IMR-90 (cell line): ENCODE data around the gene TNFSF13B. TPM values are rescaled to one million over a fixed set of nuclear protein-coding genes. Genes with fewer than 3 reads are reported as not detected.

Experiments used
- ATAC-seq: fragments of 200-7000 bp; cut with Tn5 transposase; 2 replicates; pipeline ENCODE4 v1.9.1; 2020; ENCODE audit warnings: low read depth, mild to moderate bottlenecking, moderate library complexity
- BruUV-seq: library from RNA; stranded (reverse); fragments of 400-500 nt; replicated peaks from 2 replicates; lab custom pipeline; 2021; lab: Mats Ljungman, UMichigan
- CTCF ChIA-PET: fragments of 300-600 bp; formaldehyde crosslinking; extraction: SDS; loops from one replicate; lab custom pipeline; 2021; ENCODE audit warnings: antibody characterized with exemption; lab: Yijun Ruan, JAX
- POLR2A ChIA-PET: fragments of 300-600 bp; sonication (Branson Sonifier 250); formaldehyde crosslinking; loops from one replicate; lab custom pipeline; 2022; ENCODE audit warnings: antibody characterized with exemption; ENCODE audit not compliant: unreplicated experiment; lab: Charles Lee
- DNase-seq: peaks from one replicate; pipeline ENCODE4 v3.0.0; 2013
- H2AFZ ChIP-seq: replicated peaks from 2 replicates; pipeline ENCODE3; 2013; ENCODE audit warnings: low read length, mild to moderate bottlenecking; ENCODE audit not compliant: poor library complexity
- H2AK5ac ChIP-seq: 2 replicates; pipeline ENCODE4 v1.6.1; 2013; ENCODE audit warnings: low read depth, low read length, inconsistent platforms
- H2AK9ac ChIP-seq: replicated peaks from 2 replicates; pipeline ENCODE3; 2013; ENCODE audit warnings: mild to moderate bottlenecking, low read depth, low read length, moderate library complexity; ENCODE audit not compliant: poor library complexity
- H2BK120ac ChIP-seq: 2 replicates; pipeline ENCODE4 v1.6.1; 2013; ENCODE audit warnings: low read depth, low read length, inconsistent platforms
- H2BK15ac ChIP-seq: 3 replicates; pipeline ENCODE4 v1.6.1; 2013; ENCODE audit warnings: low read depth, low read length, inconsistent platforms
- H2BK20ac ChIP-seq: 2 replicates; pipeline ENCODE4 v1.6.1; 2013; ENCODE audit warnings: low read depth, mild to moderate bottlenecking, inconsistent platforms, low read length, moderate library complexity
- H2BK5ac ChIP-seq: 2 replicates; pipeline ENCODE4 v1.6.1; 2013; ENCODE audit warnings: mild to moderate bottlenecking, low read depth, low read length, inconsistent platforms; ENCODE audit not compliant: poor library complexity, severe bottlenecking
- H3K14ac ChIP-seq: replicated peaks from 2 replicates; pipeline ENCODE4 v1.6.1; 2013; ENCODE audit warnings: low read depth, low read length, inconsistent platforms
- H3K18ac ChIP-seq: 2 replicates; pipeline ENCODE4 v1.6.1; 2013; ENCODE audit warnings: low read depth, low read length, control low read depth
- H3K23ac ChIP-seq: 2 replicates; pipeline ENCODE4 v1.6.1; 2013; ENCODE audit warnings: low read depth, low read length, inconsistent platforms
- H3K27ac ChIP-seq: 2 replicates; pipeline ENCODE4 v1.5.1; 2013; ENCODE audit warnings: mild to moderate bottlenecking, control low read depth, low read length; ENCODE audit not compliant: insufficient read depth
- H3K27me3 ChIP-seq: 2 replicates; pipeline ENCODE4 v1.6.1; 2013; ENCODE audit warnings: low read length; ENCODE audit not compliant: control insufficient read depth, insufficient read depth
- H3K36me3 ChIP-seq: 2 replicates; pipeline ENCODE4 v1.6.1; 2013; ENCODE audit warnings: low read length, mixed read lengths; ENCODE audit not compliant: control insufficient read depth, insufficient read depth
- H3K4ac ChIP-seq: 2 replicates; pipeline ENCODE4 v1.6.1; 2013; ENCODE audit warnings: low read depth, low read length, inconsistent platforms
- H3K4me1 ChIP-seq: 2 replicates; pipeline ENCODE4 v1.6.1; 2013; ENCODE audit warnings: low read length, mixed read lengths; ENCODE audit not compliant: control insufficient read depth, insufficient read depth
- H3K4me2 ChIP-seq: 2 replicates; pipeline ENCODE4 v1.6.1; 2013; ENCODE audit warnings: low read depth, mild to moderate bottlenecking, control low read depth, low read length, moderate library complexity
- H3K4me3 ChIP-seq: 2 replicates; pipeline ENCODE4 v1.5.1; 2013; ENCODE audit warnings: low read depth, mild to moderate bottlenecking, control low read depth, low read length, moderate library complexity; ENCODE audit not compliant: insufficient read depth
- H3K56ac ChIP-seq: 2 replicates; pipeline ENCODE4 v1.6.1; 2013; ENCODE audit warnings: low read length, inconsistent platforms; ENCODE audit not compliant: insufficient read depth; ENCODE audit errors: extremely low read depth
- H3K79me1 ChIP-seq, 2 experiments: 2 replicates each; pipeline ENCODE4 v1.6.1; 2013; ENCODE audit warnings: low read length in 2 of 2, inconsistent platforms in 1 of 2, low read depth in 1 of 2
- H3K9ac ChIP-seq: 2 replicates; pipeline ENCODE4 v1.6.1; 2013; ENCODE audit warnings: low read depth, low read length, control low read depth
- H3K9me1 ChIP-seq: 2 replicates; pipeline ENCODE4 v1.6.1; 2013; ENCODE audit warnings: low read length, inconsistent platforms; ENCODE audit not compliant: insufficient read depth
- H3K9me3 ChIP-seq: 2 replicates; pipeline ENCODE4 v1.6.1; 2013; ENCODE audit warnings: low read length; ENCODE audit not compliant: control insufficient read depth, insufficient read depth
- H4K20me1 ChIP-seq: 2 replicates; pipeline ENCODE4 v1.6.1; 2013; ENCODE audit warnings: low read length, inconsistent platforms; ENCODE audit not compliant: insufficient read depth
- H4K5ac ChIP-seq: 2 replicates; pipeline ENCODE4 v1.6.1; 2013; ENCODE audit warnings: mild to moderate bottlenecking, low read depth, low read length, control low read depth
- H4K8ac ChIP-seq, 2 experiments: 2 replicates each; pipeline ENCODE4 v1.6.1; 2013; ENCODE audit warnings: low read depth in 2 of 2, low read length in 2 of 2, control low read depth in 1 of 2, inconsistent platforms in 1 of 2
- H4K91ac ChIP-seq: 2 replicates; pipeline ENCODE4 v1.6.1; 2013; ENCODE audit warnings: low read depth, low read length, inconsistent platforms; ENCODE audit not compliant: insufficient read depth
- CEBPB ChIP-seq: IDR thresholded peaks from 2 replicates; pipeline ENCODE4 v1.6.1; 2012; ENCODE audit warnings: low read depth, low read length, improper control_type of control experiment
- CHD1 ChIP-seq: IDR thresholded peaks from 2 replicates; pipeline ENCODE4 v1.6.1; 2012; ENCODE audit warnings: low read depth, low read length, improper control_type of control experiment
- FOS ChIP-seq: fragments of 150-350 bp; IDR thresholded peaks from 2 replicates; pipeline ENCODE4 v1.6.1; 2016; ENCODE audit warnings: low read depth, low read length
- MAFK ChIP-seq: IDR thresholded peaks from 2 replicates; pipeline ENCODE4 v1.6.1; 2012; ENCODE audit warnings: low read depth, low read length, improper control_type of control experiment
- MAZ ChIP-seq: IDR thresholded peaks from 2 replicates; pipeline ENCODE4 v1.6.1; 2012; ENCODE audit warnings: low read depth, mild to moderate bottlenecking, low read length, improper control_type of control experiment, moderate library complexity, borderline replicate concordance
- MXI1 ChIP-seq: IDR thresholded peaks from 2 replicates; pipeline ENCODE4 v1.6.1; 2012; ENCODE audit warnings: low read depth, mild to moderate bottlenecking, low read length, moderate library complexity, borderline replicate concordance
- NFE2L2 ChIP-seq: fragments of 150-350 bp; IDR thresholded peaks from 2 replicates; pipeline ENCODE4 v1.6.1; 2016; ENCODE audit warnings: low read depth, mild to moderate bottlenecking, low read length
- POLR2A ChIP-seq: IDR thresholded peaks from 2 replicates; pipeline ENCODE4 v1.6.1; 2012; ENCODE audit warnings: mild to moderate bottlenecking, low read depth, low read length
- RCOR1 ChIP-seq: IDR thresholded peaks from 2 replicates; pipeline ENCODE4 v1.6.1; 2012; ENCODE audit warnings: mild to moderate bottlenecking, low read length, improper control_type of control experiment; ENCODE audit not compliant: insufficient replicate concordance
- RFX5 ChIP-seq: IDR thresholded peaks from 2 replicates; pipeline ENCODE4 v1.8.0; 2012; ENCODE audit warnings: low read depth, mild to moderate bottlenecking, low read length, moderate library complexity
- SMC3 ChIP-seq: fragments of 150-350 bp; IDR thresholded peaks from 2 replicates; pipeline ENCODE4 v1.6.1; 2016; ENCODE audit warnings: low read depth, mild to moderate bottlenecking, antibody characterized with exemption, low read length, moderate library complexity
- dilution Hi-C: fragments of 300-500 bp; cut with HindIII; formaldehyde crosslinking; loops from one replicate; pipeline ENCODE4 v1.14.3; 2018; ENCODE audit warnings: low sequenced_read_pairs; ENCODE audit not compliant: unreplicated experiment
- in situ Hi-C: fragments of 300-500 bp; cut with MboI; formaldehyde crosslinking; loops from 3 replicates; pipeline ENCODE4 v1.14.3; 2019; ENCODE audit warnings: low sequenced_read_pairs, inconsistent platforms, mixed read lengths
- intact Hi-C: fragments of 100-400 bp; cut with micrococcal nuclease; formaldehyde crosslinking; loops from 2 replicates; pipeline ENCODE4 v1.10.0; 2022
- polyA plus RNA-seq, 3 experiments: library from polyadenylated mRNA; depleted of rRNA; stranded (reverse); fragments of >200 nt; gene quantifications; 2 replicates each; pipeline ENCODE4 v1.2.3, GENCODE V29; 2012; ENCODE audit warnings: low replicate concordance in 1 of 3
- total RNA-seq: library from RNA; depleted of rRNA; stranded (reverse); fragments of >200 nt; gene quantifications from 2 replicates; pipeline ENCODE4 v1.2.3, GENCODE V29; 2012
- TF ChIP-seq, protein P1 (sequence below): fragments of 150-350 bp; IDR thresholded peaks from 2 replicates; pipeline ENCODE4 v1.6.1; 2016; ENCODE audit warnings: low read depth, mild to moderate bottlenecking, low read length, moderate library complexity, borderline replicate concordance
- TF ChIP-seq, protein P2 (sequence below): conservative IDR thresholded peaks from 2 replicates; pipeline ENCODE4 v1.5.1; 2012; ENCODE audit warnings: mild to moderate bottlenecking, low read depth, low read length, improper control_type of control experiment
- TF ChIP-seq, protein P3 (sequence below): fragments of 150-350 bp; IDR thresholded peaks from 2 replicates; pipeline ENCODE4 v1.6.1; 2017; ENCODE audit warnings: mild to moderate bottlenecking, antibody characterized with exemption, low read length, low read depth

Gene TNFSF13B
- total and polyA plus RNA-seq, 2 of the 4 experiments (the other 2 are of a cell fraction) = 0.29 to 0.54 TPM

DNA sequence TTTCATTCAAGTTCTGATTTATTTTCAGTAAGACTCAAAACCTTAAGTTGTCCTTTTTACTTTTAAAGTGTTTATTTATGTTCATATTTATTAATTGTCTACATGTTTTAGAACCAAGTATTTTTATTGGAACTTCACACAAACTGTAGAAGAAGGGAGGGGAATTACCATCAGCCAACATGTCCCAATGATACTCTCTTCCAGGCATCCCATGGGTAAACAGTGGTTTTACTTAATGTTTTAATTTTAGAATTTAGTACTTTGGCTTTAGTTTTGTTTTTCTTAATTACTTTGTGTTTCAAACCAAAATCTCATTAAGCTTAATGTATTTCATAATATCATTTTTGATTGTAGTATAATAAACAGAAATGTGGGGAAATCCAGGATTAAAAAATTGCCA lies 5.2 kb downstream of the TNFSF13B start:
- H4K8ac ChIP-seq = no peak overlapping the region
- H3K27me3 ChIP-seq = no peaks in the 10 kb centered on the region
- H3K4me1 ChIP-seq = peaks cover 2% of the 10 kb centered on the region; the same call in 1 of the 2 replicates
- H3K9me3 ChIP-seq = no peaks in the 10 kb centered on the region
- no TSS peak for BruUV-seq
- dilution Hi-C loops = no loop called here
- no peak overlapping the region for H4K5ac ChIP-seq
- H3K4me2 ChIP-seq = no peak overlapping the region
- ATAC-seq (no peak), DNase-seq (no peak)
- H3K9me1 ChIP-seq = no peaks in the 10 kb centered on the region
- H2BK120ac ChIP-seq = no peak overlapping the region
- ChIA-PET CTCF (no interaction called here), POLR2A (no interaction called here)
- H3K36me3 ChIP-seq = no peaks in the 10 kb centered on the region
- intact Hi-C loops = no loop called here
- no peaks in the 10 kb centered on the region for H4K20me1 ChIP-seq
- H2BK20ac ChIP-seq = no peak overlapping the region
- no peaks in the 10 kb centered on the region for H3K79me1 ChIP-seq
- H3K14ac ChIP-seq = no peak overlapping the region
- H3K56ac ChIP-seq = no peak overlapping the region
- no peak overlapping the region for H3K27ac ChIP-seq
- TF ChIP-seq, protein P1, sequence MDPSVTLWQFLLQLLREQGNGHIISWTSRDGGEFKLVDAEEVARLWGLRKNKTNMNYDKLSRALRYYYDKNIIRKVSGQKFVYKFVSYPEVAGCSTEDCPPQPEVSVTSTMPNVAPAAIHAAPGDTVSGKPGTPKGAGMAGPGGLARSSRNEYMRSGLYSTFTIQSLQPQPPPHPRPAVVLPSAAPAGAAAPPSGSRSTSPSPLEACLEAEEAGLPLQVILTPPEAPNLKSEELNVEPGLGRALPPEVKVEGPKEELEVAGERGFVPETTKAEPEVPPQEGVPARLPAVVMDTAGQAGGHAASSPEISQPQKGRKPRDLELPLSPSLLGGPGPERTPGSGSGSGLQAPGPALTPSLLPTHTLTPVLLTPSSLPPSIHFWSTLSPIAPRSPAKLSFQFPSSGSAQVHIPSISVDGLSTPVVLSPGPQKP = no peak
- TF ChIP-seq POLR2A = no peak
- TF ChIP-seq, protein P2, sequence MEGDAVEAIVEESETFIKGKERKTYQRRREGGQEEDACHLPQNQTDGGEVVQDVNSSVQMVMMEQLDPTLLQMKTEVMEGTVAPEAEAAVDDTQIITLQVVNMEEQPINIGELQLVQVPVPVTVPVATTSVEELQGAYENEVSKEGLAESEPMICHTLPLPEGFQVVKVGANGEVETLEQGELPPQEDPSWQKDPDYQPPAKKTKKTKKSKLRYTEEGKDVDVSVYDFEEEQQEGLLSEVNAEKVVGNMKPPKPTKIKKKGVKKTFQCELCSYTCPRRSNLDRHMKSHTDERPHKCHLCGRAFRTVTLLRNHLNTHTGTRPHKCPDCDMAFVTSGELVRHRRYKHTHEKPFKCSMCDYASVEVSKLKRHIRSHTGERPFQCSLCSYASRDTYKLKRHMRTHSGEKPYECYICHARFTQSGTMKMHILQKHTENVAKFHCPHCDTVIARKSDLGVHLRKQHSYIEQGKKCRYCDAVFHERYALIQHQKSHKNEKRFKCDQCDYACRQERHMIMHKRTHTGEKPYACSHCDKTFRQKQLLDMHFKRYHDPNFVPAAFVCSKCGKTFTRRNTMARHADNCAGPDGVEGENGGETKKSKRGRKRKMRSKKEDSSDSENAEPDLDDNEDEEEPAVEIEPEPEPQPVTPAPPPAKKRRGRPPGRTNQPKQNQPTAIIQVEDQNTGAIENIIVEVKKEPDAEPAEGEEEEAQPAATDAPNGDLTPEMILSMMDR = no peak
- no peak for TF ChIP-seq RCOR1
- no peak for TF ChIP-seq SMC3
- no peak for TF ChIP-seq MXI1
- no peak for TF ChIP-seq CEBPB
- TF ChIP-seq MAZ = no peak
- TF ChIP-seq, protein P3, sequence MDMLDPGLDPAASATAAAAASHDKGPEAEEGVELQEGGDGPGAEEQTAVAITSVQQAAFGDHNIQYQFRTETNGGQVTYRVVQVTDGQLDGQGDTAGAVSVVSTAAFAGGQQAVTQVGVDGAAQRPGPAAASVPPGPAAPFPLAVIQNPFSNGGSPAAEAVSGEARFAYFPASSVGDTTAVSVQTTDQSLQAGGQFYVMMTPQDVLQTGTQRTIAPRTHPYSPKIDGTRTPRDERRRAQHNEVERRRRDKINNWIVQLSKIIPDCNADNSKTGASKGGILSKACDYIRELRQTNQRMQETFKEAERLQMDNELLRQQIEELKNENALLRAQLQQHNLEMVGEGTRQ = no peak
- no peak for TF ChIP-seq MAFK
- TF ChIP-seq FOS = no peak
- no peak for TF ChIP-seq CHD1
- no peak for TF ChIP-seq RFX5
- TF ChIP-seq NFE2L2 = no peak
- no peak overlapping the region for H2AK5ac ChIP-seq
- in situ Hi-C loops = no loop called here
- no peak overlapping the region for H4K91ac ChIP-seq
- H2BK5ac ChIP-seq = no peak overlapping the region
- no peak overlapping the region for H3K4ac ChIP-seq
- H3K23ac ChIP-seq = no peak overlapping the region
- no peak overlapping the region for H3K18ac ChIP-seq
- no peak overlapping the region for H3K9ac ChIP-seq
- H2AFZ ChIP-seq = no peak overlapping the region
- no peak overlapping the region for H3K4me3 ChIP-seq
- H2AK9ac ChIP-seq = no peak overlapping the region
- H2BK15ac ChIP-seq = no peak overlapping the region
